GM15510 (cell line): Measurements from ENCODE around the gene COL4A2.

ENCODE experiments used
- POLR2A ChIP-seq: IDR thresholded peaks from 3 replicates; pipeline ENCODE4 v1.6.1; 2011; ENCODE audit warnings: borderline replicate concordance; ENCODE audit not compliant: insufficient read length; ENCODE audit errors: extremely low read depth

The COL4A2 gene

GRCh38 chr13:110524541-110525257 is 217.6 kb downstream of the COL4A2 start:
- no peak for TF ChIP-seq POLR2A

- TF ChIP-seq POLR2A: no peak
Measured at GRCh38 chr13:110525328-110526319, 218.5 kb downstream of the COL4A2 start.

GRCh38 chr13:110528371-110528770 is 221.3 kb downstream of the COL4A2 start:
- TF ChIP-seq POLR2A: no peak

- no peak for TF ChIP-seq POLR2A
Measured at GRCh38 chr13:110528911-110529310, 221.8 kb downstream of the COL4A2 start.

GRCh38 chr13:110529522-110530311 is 222.6 kb downstream of the COL4A2 start:
- no peak for TF ChIP-seq POLR2A

GRCh38 chr13:110531100-110531499 is 224.0 kb downstream of the COL4A2 start:
- TF ChIP-seq POLR2A: no peak

GRCh38 chr13:110531671-110532083 is 224.6 kb downstream of the COL4A2 start:
- no peak for TF ChIP-seq POLR2A

- TF ChIP-seq POLR2A: no peak
Measured at GRCh38 chr13:110533771-110534670, 226.9 kb downstream of the COL4A2 start.

- no peak for TF ChIP-seq POLR2A
Measured at GRCh38 chr13:110535526-110535925, 228.4 kb downstream of the COL4A2 start.

GRCh38 chr13:110536006-110536693 is 229.1 kb downstream of the COL4A2 start:
- no peak for TF ChIP-seq POLR2A

- no peak for TF ChIP-seq POLR2A
Measured at GRCh38 chr13:110538632-110539031, 231.5 kb downstream of the COL4A2 start.

GRCh38 chr13:110539894-110540293 is 232.8 kb downstream of the COL4A2 start:
- TF ChIP-seq POLR2A: no peak

- no peak for TF ChIP-seq POLR2A
Measured at GRCh38 chr13:110540871-110541525, 233.9 kb downstream of the COL4A2 start.
